ENCODE results near the gene RALGDS.

GRCh38 chr9:133055788-133056420 is 65.1 kb downstream of the RALGDS start:
- no peak for TF ChIP-seq BACH2 (CRISPR knock-in tag; IDR thresholded peaks at IDR 0.05; ENCODE audit: borderline replicate concordance)
- TF ChIP-seq PATZ1 (CRISPR knock-in tag; IDR thresholded peaks at IDR 0.05; ENCODE audit: borderline replicate concordance) = no peak
